Endothelial cell of umbilical vein (primary cell): ENCODE data around the gene MACROD2. TPM values are rescaled to one million over a fixed set of nuclear protein-coding genes. Genes with fewer than 3 reads are reported as not detected.

Source experiments
- BruUV-seq: library from RNA; stranded (reverse); fragments of 400-500 nt; replicated peaks from 2 replicates; lab custom pipeline; 2021; lab: Mats Ljungman, UMichigan
- CTCF ChIA-PET: fragments of 300-600, 350-600 bp; sonication (Branson Sonifier 250); formaldehyde crosslinking; loops from one replicate; lab custom pipeline; 2021; ENCODE audit warnings: antibody characterized with exemption, inconsistent platforms; lab: Charles Lee
- POLR2A ChIA-PET: fragments of 300-600, 350-600 bp; sonication (Branson Sonifier 250); formaldehyde crosslinking; loops from one replicate; lab custom pipeline; 2021; ENCODE audit warnings: antibody characterized with exemption, inconsistent platforms; lab: Charles Lee
- DNase-seq: peaks from one replicate; pipeline ENCODE4 v3.0.0-alpha.2; 2011; ENCODE audit warnings: low read depth, low spot score
- FAIRE-seq: peaks from 2 replicates; lab custom pipeline; 2011; peaks lifted over from hg19 to GRCh38; lab: Jason Lieb, UNC
- H2AFZ ChIP-seq: 2 replicates; pipeline ENCODE4 v1.6.0; 2012; ENCODE audit warnings: low read depth, low read length, control low read depth, inconsistent platforms
- H3K27ac ChIP-seq: 2 replicates; pipeline ENCODE4 v1.5.1; 2011; ENCODE audit warnings: low read depth, mild to moderate bottlenecking, control low read depth, low read length, moderate library complexity; ENCODE audit not compliant: insufficient read depth
- H3K27me3 ChIP-seq, 2 experiments: 2 replicates each; pipeline versions ENCODE4 v1.6.0 to v1.6.1; 2011; ENCODE audit warnings: low read length in 2 of 2, mixed read lengths in 1 of 2; ENCODE audit not compliant: control insufficient read depth in 2 of 2, insufficient read depth in 2 of 2
- H3K36me3 ChIP-seq, 2 experiments: 2 replicates in 1 of 2; 3 replicates in 1 of 2; pipeline ENCODE4 v1.5.1; 2011; ENCODE audit warnings: low read length in 2 of 2, mild to moderate bottlenecking in 1 of 2, moderate library complexity in 1 of 2; ENCODE audit not compliant: control insufficient read depth in 2 of 2, insufficient read depth in 2 of 2; ENCODE audit errors: extremely low read depth in 1 of 2
- H3K4me1 ChIP-seq: 3 replicates; pipeline ENCODE4 v1.5.1; 2011; ENCODE audit warnings: mild to moderate bottlenecking, low read length; ENCODE audit not compliant: control insufficient read depth, insufficient read depth; ENCODE audit errors: extremely low read depth
- H3K4me2 ChIP-seq: 2 replicates; pipeline ENCODE4 v1.6.1; 2011; ENCODE audit warnings: low read length, control low read depth, mixed read lengths; ENCODE audit not compliant: insufficient read depth
- H3K4me3 ChIP-seq, 3 experiments: fragments of 200-600 bp in 1 of 3; sonication (generic), shearing (Covaris generic) in 1 of 3; replicated peaks in 1 of 3; 2 replicates each; pipeline ENCODE4 v1.5.1; 2011 to 2016; ENCODE audit warnings: control low read depth in 3 of 3, low read length in 3 of 3, mild to moderate bottlenecking in 2 of 3, inconsistent platforms in 1 of 3, low read depth in 1 of 3, moderate library complexity in 1 of 3; ENCODE audit not compliant: insufficient read depth in 1 of 3
- H3K79me2 ChIP-seq: 2 replicates; pipeline ENCODE4 v1.6.0; 2012; ENCODE audit warnings: low read length, inconsistent platforms; ENCODE audit not compliant: control insufficient read depth, insufficient read depth
- H3K9ac ChIP-seq: replicated peaks from 2 replicates; pipeline ENCODE3; 2011; ENCODE audit warnings: low read length, control low read depth; ENCODE audit not compliant: insufficient read depth; ENCODE audit errors: extremely low read depth
- H3K9me1 ChIP-seq: replicated peaks from 3 replicates; pipeline ENCODE4 v1.6.0; 2011; ENCODE audit warnings: mild to moderate bottlenecking, low read length; ENCODE audit not compliant: control insufficient read depth, insufficient read depth; ENCODE audit errors: extremely low read depth
- H3K9me3 ChIP-seq: replicated peaks from 2 replicates; pipeline ENCODE4 v1.5.1; 2012; ENCODE audit warnings: low read length, inconsistent platforms; ENCODE audit not compliant: control insufficient read depth, insufficient read depth
- H4K20me1 ChIP-seq: replicated peaks from 2 replicates; pipeline ENCODE3; 2011; ENCODE audit warnings: mild to moderate bottlenecking, low read length; ENCODE audit not compliant: control insufficient read depth, insufficient read depth; ENCODE audit errors: extremely low read depth
- EZH2 ChIP-seq: IDR thresholded peaks from 2 replicates; pipeline ENCODE4 v1.6.1; 2012; ENCODE audit warnings: borderline replicate concordance, low read depth, mild to moderate bottlenecking, moderate library complexity, low read length, inconsistent platforms; ENCODE audit not compliant: severe bottlenecking
- FOS ChIP-seq: IDR thresholded peaks from 2 replicates; pipeline ENCODE4 v1.6.1; 2011; ENCODE audit warnings: mild to moderate bottlenecking, low read length, moderate library complexity, borderline replicate concordance; ENCODE audit not compliant: insufficient read depth
- GATA2 ChIP-seq: IDR thresholded peaks from 2 replicates; pipeline ENCODE4 v1.7.0; 2011; ENCODE audit warnings: low read depth, mild to moderate bottlenecking, moderate library complexity, mixed read lengths, low read length; ENCODE audit not compliant: insufficient read length, insufficient read depth
- JUN ChIP-seq: IDR thresholded peaks from 2 replicates; pipeline ENCODE4 v1.6.1; 2011; ENCODE audit warnings: borderline replicate concordance, low read depth; ENCODE audit not compliant: insufficient read length, insufficient read depth
- MYC ChIP-seq: IDR thresholded peaks from one replicate; pipeline ENCODE4 v1.6.1; 2011; ENCODE audit warnings: mild to moderate bottlenecking, low read depth, low read length
- POLR2A ChIP-seq: IDR thresholded peaks from 2 replicates; pipeline ENCODE4 v1.6.1; 2012; ENCODE audit warnings: low read depth, mild to moderate bottlenecking, control low read depth, low read length
- POLR2AphosphoS5 ChIP-seq: IDR thresholded peaks from 2 replicates; pipeline ENCODE4 v1.6.1; 2012; ENCODE audit warnings: low read depth, mild to moderate bottlenecking, control low read depth, low read length, moderate library complexity; ENCODE audit not compliant: insufficient read depth
- dilution Hi-C: fragments of 300-500 bp; cut with MboI; formaldehyde crosslinking; loops from one replicate; pipeline ENCODE4 v1.15.0; 2019; ENCODE audit warnings: low sequenced_read_pairs; ENCODE audit not compliant: extremely low pct_ligation_motif_present
- intact Hi-C: fragments of 100-400 bp; cut with micrococcal nuclease; formaldehyde crosslinking; loops from one replicate; pipeline ENCODE4 v1.10.0; 2022
- polyA plus RNA-seq, 4 experiments: library from polyadenylated mRNA; depleted of rRNA in 3 of 4; stranded (reverse) in 3 of 4; unstranded in 1 of 4; fragments of >200 nt; gene quantifications; 2 replicates each; pipeline versions ENCODE4 v1.2.1 to v1.2.3, GENCODE V29; 2011 to 2012; ENCODE audit warnings: missing spikeins in 1 of 4
- total RNA-seq: library from RNA; stranded (reverse); gene quantifications from 2 replicates; pipeline ENCODE4 v1.2.3, GENCODE V29; 2021
- TF ChIP-seq, protein P1 (sequence below): IDR thresholded peaks from 2 replicates; pipeline ENCODE4 v1.6.1; 2011; ENCODE audit not compliant: insufficient read depth, insufficient read length
- TF ChIP-seq, protein P2 (sequence below), 2 donors: IDR thresholded peaks; 1 replicate in 1 of 2; 2 replicates in 1 of 2; pipeline ENCODE4 v1.5.1; 2011; ENCODE audit warnings: low read length in 2 of 2, mild to moderate bottlenecking in 2 of 2, moderate library complexity in 2 of 2, control low read depth in 1 of 2, inconsistent platforms in 1 of 2, low read depth in 1 of 2; ENCODE audit not compliant: insufficient read depth in 1 of 2; ENCODE audit errors: extremely low read depth in 1 of 2

Gene MACROD2
- total and polyA plus RNA-seq, 2 donors (not counting 3 experiments of a cell fraction or from before 2014, with no cell fraction given) = 0.11 to 0.73 TPM

DNA sequence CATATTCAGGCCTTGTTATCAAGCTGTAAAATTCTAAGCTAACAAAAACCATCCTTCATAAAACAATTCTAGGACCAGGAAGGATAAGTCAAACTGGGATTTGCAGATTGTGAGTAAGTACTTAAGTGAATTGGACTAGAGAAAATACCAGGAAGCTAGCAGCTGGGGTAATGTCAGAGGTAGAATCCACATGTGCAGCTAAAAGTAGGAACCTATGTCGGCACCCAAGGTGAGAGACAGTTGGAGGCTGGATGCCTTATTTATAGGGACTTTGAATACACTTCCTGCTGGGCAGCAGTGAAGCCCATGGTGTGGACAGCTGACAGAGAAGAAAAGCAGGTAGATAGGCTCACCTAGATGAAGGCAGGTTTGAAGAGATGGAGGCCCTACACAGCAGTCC, 214.8 kb downstream of the MACROD2 start:
- Histone ChIP-seq H3K36me3 (no peaks in the 10 kb centered on the region), H3K4me1 (no peaks in the 10 kb centered on the region), H3K27me3 (no peaks in the 10 kb centered on the region), H3K9me1 (no peaks in the 10 kb centered on the region), H3K4me3 (no peak overlapping the region), H3K4me2 (no peak overlapping the region), H3K79me2 (no peaks in the 10 kb centered on the region), H2AFZ (no peak overlapping the region), H4K20me1 (no peaks in the 10 kb centered on the region), H3K9me3 (no peaks in the 10 kb centered on the region), H3K9ac (no peak overlapping the region), H3K27ac (no peak overlapping the region)
- dilution Hi-C loops = no loop called here
- intact Hi-C loops = no loop called here
- FAIRE-seq = no peak
- BruUV-seq = no TSS peak
- ChIA-PET CTCF (no interaction called here), POLR2A (no interaction called here)
- DNase-seq = no peak
- TF ChIP-seq POLR2AphosphoS5 (no peak), POLR2A (no peak), EZH2 (no peak), GATA2 (no peak), MYC (no peak), JUN (no peak), FOS (no peak)
- TF ChIP-seq, protein P1, sequence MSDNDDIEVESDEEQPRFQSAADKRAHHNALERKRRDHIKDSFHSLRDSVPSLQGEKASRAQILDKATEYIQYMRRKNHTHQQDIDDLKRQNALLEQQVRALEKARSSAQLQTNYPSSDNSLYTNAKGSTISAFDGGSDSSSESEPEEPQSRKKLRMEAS = no peak
- TF ChIP-seq, protein P2, sequence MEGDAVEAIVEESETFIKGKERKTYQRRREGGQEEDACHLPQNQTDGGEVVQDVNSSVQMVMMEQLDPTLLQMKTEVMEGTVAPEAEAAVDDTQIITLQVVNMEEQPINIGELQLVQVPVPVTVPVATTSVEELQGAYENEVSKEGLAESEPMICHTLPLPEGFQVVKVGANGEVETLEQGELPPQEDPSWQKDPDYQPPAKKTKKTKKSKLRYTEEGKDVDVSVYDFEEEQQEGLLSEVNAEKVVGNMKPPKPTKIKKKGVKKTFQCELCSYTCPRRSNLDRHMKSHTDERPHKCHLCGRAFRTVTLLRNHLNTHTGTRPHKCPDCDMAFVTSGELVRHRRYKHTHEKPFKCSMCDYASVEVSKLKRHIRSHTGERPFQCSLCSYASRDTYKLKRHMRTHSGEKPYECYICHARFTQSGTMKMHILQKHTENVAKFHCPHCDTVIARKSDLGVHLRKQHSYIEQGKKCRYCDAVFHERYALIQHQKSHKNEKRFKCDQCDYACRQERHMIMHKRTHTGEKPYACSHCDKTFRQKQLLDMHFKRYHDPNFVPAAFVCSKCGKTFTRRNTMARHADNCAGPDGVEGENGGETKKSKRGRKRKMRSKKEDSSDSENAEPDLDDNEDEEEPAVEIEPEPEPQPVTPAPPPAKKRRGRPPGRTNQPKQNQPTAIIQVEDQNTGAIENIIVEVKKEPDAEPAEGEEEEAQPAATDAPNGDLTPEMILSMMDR (IDR thresholded peaks at IDR 0.05; ENCODE audit: extremely low read depth in 1 of 2, insufficient read depth in 1 of 2, low read depth in 1 of 2, low read length in 2 of 2) = no peak
